Rectal smooth muscle tissue (tissue), 1 donor: ENCODE results near the gene TMOD1.
A peak's percentile ranks its signal among the peaks of the same experiment; 100 is the strongest.

Experiments used
- H3K27ac ChIP-seq: one replicate; pipeline ENCODE4 v1.7.0; 2013; ENCODE audit warnings: low read depth, low read length, inconsistent platforms
- H3K27me3 ChIP-seq: one replicate; pipeline ENCODE4 v1.7.0; 2013; ENCODE audit warnings: low read length; ENCODE audit not compliant: control insufficient read depth, insufficient read depth
- H3K36me3 ChIP-seq: one replicate; pipeline ENCODE4 v1.7.0; 2013; ENCODE audit warnings: low read length; ENCODE audit not compliant: control insufficient read depth, insufficient read depth
- H3K4me1 ChIP-seq: one replicate; pipeline ENCODE4 v1.7.0; 2013; ENCODE audit warnings: low read length; ENCODE audit not compliant: control insufficient read depth, insufficient read depth
- H3K4me3 ChIP-seq: one replicate; pipeline ENCODE4 v1.7.0; 2013; ENCODE audit warnings: low read length
- H3K9ac ChIP-seq: one replicate; pipeline ENCODE4 v1.7.0; 2013; ENCODE audit warnings: low read length

Gene TMOD1

DNA sequence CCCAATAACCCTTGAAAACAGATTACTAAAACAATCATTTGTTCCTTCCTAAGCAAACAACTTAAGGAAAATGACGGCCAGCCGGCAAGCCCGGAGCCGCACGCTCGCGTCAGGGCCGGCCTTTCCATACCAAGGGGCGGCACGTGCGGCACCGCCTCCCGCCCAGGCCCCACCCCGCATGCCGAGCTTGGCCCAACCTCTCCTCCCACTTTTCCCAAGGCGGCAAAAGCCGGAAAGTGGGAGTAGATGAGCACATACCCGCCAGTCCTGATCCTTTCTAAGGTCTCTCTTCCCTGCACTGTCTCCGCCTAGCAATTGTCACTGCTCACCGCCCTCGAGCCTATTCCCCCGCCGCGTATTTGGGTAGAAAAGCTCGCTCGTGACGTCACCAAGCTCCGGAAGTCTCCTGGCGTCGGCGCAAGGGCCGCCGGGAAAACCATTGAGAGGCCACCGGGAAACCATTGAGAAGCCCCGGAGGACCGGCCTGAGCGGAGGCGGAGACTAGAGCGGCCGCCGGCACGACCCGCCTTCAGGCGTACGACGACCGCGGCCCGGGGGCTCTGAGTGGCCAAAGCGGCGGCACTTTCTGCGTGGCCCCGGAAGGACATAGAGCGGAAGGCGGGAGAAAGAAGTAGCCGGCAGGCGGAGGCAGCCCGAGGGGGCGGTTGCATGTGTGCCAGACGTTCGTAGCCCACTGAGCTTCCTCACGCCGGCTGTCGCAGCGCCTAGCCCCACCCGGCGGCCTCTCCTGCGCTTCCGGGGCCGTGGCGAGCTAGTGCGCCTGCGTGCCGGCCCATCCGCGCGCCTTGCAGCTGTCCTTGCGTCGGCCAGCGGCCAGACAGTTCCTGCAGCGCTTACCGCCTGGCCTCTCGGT lies 131.8 kb downstream of the TMOD1 start, which contains the start of the genes NCBP1 and TSTD2:
TSS of gene NCBP1 (plus strand) at position 837 of the 874 bp plus-strand sequence. CDS start 61 bp downstream, outside the sequence.
TSS of gene TSTD2 (minus strand) at position 384 of the 874 bp plus-strand sequence. CDS start 5,806 bp downstream, outside the sequence.
- H3K27me3 ChIP-seq, result no peaks in the 10 kb centered on the region
- peak within 1 kb of the TSS; percentile 92 for H3K4me3 ChIP-seq
- peak within 1 kb of the TSS; percentile 98 for H3K9ac ChIP-seq
- H3K4me1 ChIP-seq, result peaks cover 12% of the 10 kb centered on the region
- H3K27ac ChIP-seq, result peak within 1 kb of the TSS; percentile 99
- H3K36me3 ChIP-seq, result no peaks in the 10 kb centered on the region

GRCh38 chr9:97633859-97634490 lies 132.5 kb downstream of the TMOD1 start:
- H3K4me1 ChIP-seq, result peaks cover 12% of the 10 kb centered on the region
- H3K27me3 ChIP-seq, result no peaks in the 10 kb centered on the region
- peak overlapping the region; percentile 92 for H3K4me3 ChIP-seq

GRCh38 chr9:97635026-97635425 lies 133.6 kb downstream of the TMOD1 start:
- H3K9ac ChIP-seq, result no peak overlapping the region
- peaks cover 12% of the 10 kb centered on the region for H3K4me1 ChIP-seq

More at GRCh38 chr9:97633859-97634490, 132.5 kb downstream of the TMOD1 start:
- Histone ChIP-seq H3K27ac (peak overlapping the region; percentile 99), H3K9ac (peak overlapping the region; percentile 72), H3K36me3 (no peaks in the 10 kb centered on the region)

GRCh38 chr9:97636903-97637302 lies 135.4 kb downstream of the TMOD1 start:
- no peak overlapping the region for H3K9ac ChIP-seq
- H3K27ac ChIP-seq, result no peak overlapping the region
- H3K4me1 ChIP-seq, result peaks cover 9% of the 10 kb centered on the region
- H3K36me3 ChIP-seq, result peaks cover 3% of the 10 kb centered on the region
- no peaks in the 10 kb centered on the region for H3K27me3 ChIP-seq
- no peak overlapping the region for H3K4me3 ChIP-seq

More at GRCh38 chr9:97635026-97635425, 133.6 kb downstream of the TMOD1 start:
- Histone ChIP-seq H3K27me3 (no peaks in the 10 kb centered on the region), H3K4me3 (peak overlapping the region; percentile 92), H3K36me3 (no peaks in the 10 kb centered on the region), H3K27ac (no peak overlapping the region)

- H3K36me3 ChIP-seq, result peaks cover 10% of the 10 kb centered on the region
- H3K4me1 ChIP-seq, result peaks cover 6% of the 10 kb centered on the region
Observed at GRCh38 chr9:97638666-97639065, 137.2 kb downstream of the TMOD1 start.

DNA sequence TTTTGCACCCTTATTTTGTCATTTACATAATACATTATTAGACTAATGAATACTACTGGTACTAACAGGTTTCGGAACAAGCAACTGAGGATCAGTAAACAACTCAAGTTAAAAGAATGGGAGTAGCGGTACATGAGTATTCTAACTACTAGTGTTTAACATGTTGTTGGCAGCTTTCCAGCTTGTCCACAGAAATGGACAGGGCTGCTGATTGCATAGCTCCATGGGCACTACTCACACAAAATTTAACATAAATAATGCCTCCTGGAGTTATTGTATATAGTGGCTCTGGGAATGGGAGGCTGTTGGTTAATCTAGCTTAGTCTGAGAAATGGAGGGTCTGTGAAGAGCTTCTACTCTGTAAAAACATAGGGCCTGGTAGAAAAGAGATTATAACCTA lies 138.9 kb downstream of the TMOD1 start:
- Histone ChIP-seq H3K4me1 (peaks cover 2% of the 10 kb centered on the region), H3K4me3 (no peak overlapping the region), H3K27ac (no peak overlapping the region), H3K27me3 (no peaks in the 10 kb centered on the region), H3K9ac (no peak overlapping the region), H3K36me3 (peaks cover 16% of the 10 kb centered on the region)

More at GRCh38 chr9:97638666-97639065, 137.2 kb downstream of the TMOD1 start:
- Histone ChIP-seq H3K9ac (no peak overlapping the region), H3K27ac (no peak overlapping the region), H3K4me3 (no peak overlapping the region), H3K27me3 (no peaks in the 10 kb centered on the region)

- Histone ChIP-seq H3K9ac (no peak overlapping the region), H3K27me3 (no peaks in the 10 kb centered on the region), H3K36me3 (peaks cover 24% of the 10 kb centered on the region), H3K4me3 (no peak overlapping the region), H3K27ac (no peak overlapping the region), H3K4me1 (no peaks in the 10 kb centered on the region)
Observed at GRCh38 chr9:97645720-97646119, 144.3 kb downstream of the TMOD1 start.

- Histone ChIP-seq H3K36me3 (peaks cover 19% of the 10 kb centered on the region), H3K9ac (no peak overlapping the region), H3K4me1 (no peaks in the 10 kb centered on the region), H3K27ac (no peak overlapping the region), H3K4me3 (no peak overlapping the region), H3K27me3 (no peaks in the 10 kb centered on the region)
Observed at GRCh38 chr9:97647996-97648395, 146.5 kb downstream of the TMOD1 start.
